Fibroblast of gingiva (primary cell): ENCODE measurements around the gene C8G.

Source experiments
- DNase-seq: peaks from one replicate; pipeline ENCODE4 v3.0.0-alpha.2; 2011; ENCODE audit warnings: low read depth

C8G gene

GRCh38 chr9:136953771-136954269 lies 8.8 kb downstream of the C8G start:
- no peak for DNase-seq

DNA sequence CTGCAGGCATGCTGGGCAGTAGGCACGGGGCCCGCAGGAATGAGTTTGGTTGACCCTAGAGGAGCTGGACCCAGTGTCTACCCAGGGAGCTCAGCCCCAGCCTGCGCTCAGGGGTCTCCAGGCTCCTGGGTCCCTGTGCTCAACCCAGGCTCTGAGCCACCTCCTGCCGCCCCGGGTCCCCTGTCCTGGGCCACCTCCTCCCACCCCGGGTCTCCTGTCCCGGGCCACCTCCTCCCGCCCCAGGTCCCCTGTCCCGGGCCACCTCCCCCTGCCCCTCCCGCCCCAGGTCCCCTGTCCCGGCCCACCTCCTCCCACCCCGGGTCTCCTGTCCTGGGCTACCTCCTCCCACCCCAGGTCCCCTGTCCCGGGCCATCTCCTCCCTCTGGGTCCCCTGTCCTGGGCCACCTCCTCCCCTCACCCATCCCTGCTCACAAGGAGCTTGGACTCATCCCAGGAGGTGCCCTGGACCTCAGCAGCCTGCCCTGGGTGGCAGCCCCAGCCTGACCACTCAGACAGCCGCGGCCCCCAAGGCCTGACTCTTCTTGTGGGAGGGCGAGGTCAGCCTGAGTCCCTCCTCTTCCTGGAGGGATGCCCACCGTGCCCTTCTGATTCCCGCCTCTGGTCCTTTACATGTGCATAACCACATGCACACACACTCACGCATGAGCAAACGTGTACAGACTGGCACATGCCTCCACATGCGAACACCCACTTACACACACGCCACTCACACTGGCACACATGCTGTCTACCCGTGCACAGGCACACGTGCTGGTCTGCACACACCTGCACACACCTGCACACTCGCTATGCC lies 9.4 kb downstream of the C8G start:
- DNase-seq: no peak

- no peak for DNase-seq
Measured at GRCh38 chr9:136955202-136955942, 10.3 kb downstream of the C8G start.

GRCh38 chr9:136955943-136956335 lies 10.9 kb downstream of the C8G start:
- no peak for DNase-seq

DNA sequence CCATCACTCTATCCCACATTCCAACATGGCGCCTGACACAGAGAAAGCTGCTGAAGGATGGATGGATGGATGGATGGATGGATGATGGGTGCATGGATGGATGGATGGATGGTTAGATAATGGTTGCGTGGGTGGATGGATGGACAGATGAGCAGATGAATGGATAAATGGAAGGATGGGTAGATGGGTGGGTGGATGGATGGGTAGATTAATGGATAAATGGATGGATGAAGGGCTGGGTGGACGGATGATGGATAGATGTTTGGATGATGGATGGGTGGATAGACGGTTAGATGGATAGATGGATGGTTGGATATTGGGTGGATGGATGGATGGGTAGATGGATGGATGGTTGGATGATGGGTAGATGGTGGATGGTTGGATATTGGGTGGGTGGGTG lies 11.6 kb downstream of the C8G start:
- no peak for DNase-seq

DNA sequence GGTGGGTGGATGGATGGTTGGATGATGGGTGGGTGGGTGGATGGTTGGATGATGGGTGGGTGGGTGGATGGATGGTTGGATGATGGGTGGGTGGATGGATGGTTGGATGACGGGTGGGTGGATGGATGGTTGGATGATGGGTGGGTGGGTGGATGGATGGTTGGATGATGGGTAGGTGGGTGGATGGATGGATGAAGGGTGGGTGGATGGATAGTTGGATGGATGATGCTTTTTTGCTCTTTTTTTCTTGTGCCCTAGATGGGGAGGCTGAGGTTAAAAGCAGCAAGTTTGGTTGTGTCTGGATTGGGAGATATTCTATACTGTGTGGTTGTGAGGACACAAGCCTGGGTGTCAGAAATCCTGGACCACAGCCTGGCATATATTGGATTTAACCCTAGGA lies 12.4 kb downstream of the C8G start:
- no peak for DNase-seq

DNA sequence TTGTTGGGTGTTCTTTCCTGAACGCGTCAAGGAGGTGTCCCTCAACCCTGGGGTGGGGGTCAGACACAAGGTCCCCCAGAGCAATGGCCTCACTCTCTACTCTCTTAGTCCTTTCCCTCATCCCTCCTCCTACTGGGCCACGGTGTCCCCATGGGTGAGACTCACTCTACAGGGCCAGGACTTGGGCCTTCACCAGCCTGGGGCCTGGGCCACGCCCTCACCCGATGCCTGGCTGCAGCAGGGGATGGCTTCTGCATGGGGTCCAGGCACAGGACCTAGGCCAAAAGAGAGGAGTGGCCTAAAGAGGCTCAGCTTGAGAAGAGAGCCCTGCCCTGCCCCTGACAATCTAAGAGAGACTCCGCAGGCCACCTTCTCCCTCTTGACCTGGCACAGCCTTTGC lies 12.9 kb downstream of the C8G start:
- DNase-seq: no peak

- no peak for DNase-seq
Measured at GRCh38 chr9:136958473-136958872, 13.4 kb downstream of the C8G start.

DNA sequence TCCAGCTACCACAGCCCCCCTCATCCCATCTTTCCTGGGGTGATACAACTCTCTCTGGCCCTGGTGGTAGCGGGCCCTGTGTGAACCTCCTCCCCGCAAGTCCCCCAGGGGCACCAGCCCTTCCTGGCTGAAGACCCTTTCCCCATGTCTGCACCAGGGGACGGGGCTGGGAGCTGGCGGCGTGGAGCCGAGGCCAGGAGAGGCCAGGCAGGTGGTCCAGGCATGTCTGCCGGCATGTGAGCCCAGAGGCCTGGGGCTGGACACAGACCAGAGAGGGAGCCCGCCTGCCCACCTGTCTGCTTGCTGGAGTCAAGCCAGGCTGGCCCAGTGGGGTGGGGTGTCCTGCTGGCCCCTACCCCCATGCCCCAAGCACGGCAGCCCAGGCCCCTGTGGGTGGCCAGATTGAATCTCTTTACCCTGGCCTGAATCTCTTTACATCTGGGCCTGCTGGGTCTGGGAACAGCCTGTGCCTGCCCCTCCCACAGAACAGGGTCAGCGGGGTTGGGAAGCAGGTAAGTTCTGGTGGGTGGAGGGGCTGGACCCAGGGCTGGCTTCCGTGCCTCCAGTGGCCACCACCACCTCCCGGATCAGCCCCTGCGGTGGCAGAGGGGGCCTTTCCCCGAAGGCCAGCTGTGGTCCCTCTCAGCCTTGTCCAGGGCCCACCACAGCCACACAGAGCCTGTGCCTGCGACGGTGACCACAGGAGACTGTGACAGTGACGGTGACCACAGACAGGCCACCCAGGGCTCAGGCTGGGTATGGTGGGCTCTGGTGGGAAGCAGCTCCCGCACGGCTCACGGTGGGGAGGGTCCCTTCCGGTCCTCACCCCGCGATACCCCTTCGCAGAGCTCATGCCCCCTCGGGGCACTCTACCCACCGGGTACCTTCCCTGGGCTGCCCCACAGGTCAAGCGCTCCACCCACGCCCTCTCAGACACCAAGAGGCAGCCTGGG lies 14.1 kb downstream of the C8G start:
- DNase-seq: no peak

GRCh38 chr9:136960212-136960937 lies 15.3 kb downstream of the C8G start:
- no peak for DNase-seq

GRCh38 chr9:136960938-136961275 lies 15.9 kb downstream of the C8G start:
- no peak for DNase-seq

GRCh38 chr9:136961279-136962065 lies 16.4 kb downstream of the C8G start:
- no peak for DNase-seq

- DNase-seq: no peak
Measured at GRCh38 chr9:136962163-136962562, 17.1 kb downstream of the C8G start.

DNA sequence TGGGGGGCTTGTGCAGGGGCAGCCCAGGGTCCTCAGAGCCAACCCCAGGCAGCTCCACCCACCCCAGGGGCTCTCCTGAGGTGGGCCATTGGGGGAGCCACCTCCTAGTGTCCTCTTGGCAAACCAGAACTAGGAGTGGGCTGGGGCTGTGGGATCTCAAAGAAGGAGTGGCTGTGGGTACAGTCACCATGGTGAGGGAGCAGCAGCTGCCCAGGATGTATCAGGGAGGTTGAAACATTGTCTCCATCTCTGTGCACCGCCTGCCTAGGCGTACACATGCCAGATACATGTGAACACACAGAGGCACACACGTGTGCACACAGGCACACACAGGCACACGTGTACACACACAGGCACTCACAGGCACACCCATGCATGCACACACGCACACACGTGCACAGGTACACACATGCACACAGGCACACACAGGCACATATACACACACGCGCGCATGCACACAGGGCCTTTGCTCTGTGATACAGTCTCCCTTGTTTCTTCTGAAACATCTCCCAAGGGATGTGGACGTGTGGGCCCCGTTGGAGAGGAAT lies 17.7 kb downstream of the C8G start:
- DNase-seq: no peak

DNA sequence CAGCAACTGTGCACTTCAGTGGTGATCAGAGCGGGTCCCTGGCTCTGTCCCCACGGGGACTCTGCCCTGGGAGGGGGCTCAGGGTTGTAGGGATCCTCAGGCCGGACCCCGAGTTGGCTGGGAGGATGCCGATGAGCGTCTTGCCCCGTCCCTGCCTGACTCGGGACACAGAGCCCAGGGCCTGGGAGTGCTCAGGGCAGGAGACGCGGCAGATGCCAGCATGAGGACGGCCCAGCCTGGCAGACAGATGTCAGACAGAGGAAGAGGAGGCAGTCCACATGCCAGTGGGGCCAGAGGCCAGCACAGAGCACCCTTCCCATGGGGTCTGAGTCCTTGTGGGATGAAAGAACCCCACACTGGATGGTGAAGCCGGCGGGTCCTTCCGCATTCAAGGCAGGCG lies 18.3 kb downstream of the C8G start:
- DNase-seq: no peak

DNA sequence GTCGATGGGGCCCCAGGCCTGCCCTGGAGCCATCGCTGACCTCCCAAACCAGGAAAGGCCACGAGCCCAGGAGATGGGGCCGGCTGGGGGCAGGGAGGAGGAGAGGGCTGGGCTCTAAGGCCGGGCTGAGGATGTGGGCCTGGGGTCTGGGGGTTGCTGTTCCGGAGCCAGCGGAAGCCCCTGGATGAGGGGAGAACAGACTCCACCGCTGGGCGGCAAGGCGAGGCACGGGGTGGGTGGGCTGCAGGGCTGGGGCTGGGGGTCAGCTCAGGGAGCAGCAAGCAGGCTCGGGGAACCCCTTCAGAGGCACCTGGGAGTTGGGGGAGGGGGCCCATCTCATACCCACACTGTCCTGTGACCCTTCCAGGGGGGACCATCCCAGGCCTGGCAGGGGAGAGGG lies 18.7 kb downstream of the C8G start:
- no peak for DNase-seq

GRCh38 chr9:136964171-136964689 lies 19.2 kb downstream of the C8G start:
- no peak for DNase-seq

DNA sequence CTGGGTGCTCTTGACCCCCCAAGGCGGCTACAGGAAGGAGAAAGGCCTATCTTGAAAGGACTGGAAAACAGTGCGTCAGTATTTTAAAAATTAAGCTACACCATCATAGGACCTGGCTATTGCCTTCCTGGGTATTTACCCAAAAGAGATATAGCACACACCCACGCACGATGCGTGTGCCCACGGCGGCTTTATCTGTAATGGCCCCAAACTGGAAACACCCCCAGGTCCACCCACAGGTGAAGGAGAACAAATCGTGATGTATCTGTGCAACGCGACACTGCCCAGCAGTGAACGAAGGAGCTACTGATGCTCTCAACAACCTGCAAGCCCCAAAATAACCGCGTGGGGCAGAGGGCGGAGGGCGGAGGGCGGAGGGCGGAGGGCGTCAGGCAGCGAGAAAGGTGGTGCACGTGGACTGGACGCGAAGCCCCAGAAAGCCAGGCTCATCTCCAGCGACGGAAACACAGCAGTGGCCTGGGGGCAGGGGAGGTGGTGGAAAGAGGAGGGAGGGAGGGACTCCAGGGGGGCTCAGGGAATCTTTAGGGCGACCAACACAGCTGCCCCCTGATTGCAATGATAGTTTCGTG lies 19.9 kb downstream of the C8G start:
- no peak for DNase-seq

DNA sequence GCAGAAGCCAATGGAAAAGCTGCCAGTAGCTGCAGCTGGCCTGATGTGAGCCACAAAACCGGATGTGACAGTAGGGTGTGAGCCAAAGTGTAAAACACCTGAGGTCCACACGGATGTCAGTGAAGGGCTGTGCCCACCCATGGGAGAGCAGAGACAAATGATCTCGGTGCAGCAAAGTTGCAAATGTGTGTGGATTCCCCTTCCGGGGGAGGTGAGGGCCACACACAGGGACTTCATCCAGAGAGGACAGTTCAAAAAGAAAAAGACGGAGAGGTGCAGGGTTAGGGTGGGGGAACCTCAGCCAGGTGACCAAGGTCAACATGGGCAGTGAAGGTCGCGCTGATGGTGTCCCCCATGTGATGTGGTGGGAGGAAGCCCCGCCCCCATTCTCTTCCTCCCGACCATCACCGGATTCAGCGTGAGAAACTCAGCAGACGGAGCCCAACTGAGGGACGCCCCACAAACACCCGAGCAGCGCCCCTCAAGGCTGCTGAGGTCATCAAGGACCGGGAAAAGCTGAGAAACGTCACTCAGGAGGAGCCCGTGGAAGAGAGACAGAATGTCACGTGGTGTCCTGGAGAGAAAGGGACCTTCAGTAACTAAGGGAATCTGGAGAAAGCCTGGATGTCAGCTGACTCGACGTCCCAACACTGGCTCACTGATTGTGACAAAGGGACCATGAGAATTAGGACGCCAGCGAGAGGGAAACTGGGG lies 20.9 kb downstream of the C8G start:
- DNase-seq: no peak
